22Rv1 (cell line): ENCODE data around the gene CHIT1.

Experiments used
- ZFX ChIP-seq: fragments of 450-650 bp; IDR thresholded peaks from 2 replicates; pipeline ENCODE4 v1.6.1; 2017; ENCODE audit warnings: antibody characterized with exemption, borderline replicate concordance
- TF ChIP-seq, protein P1 (sequence below): fragments of 450-650 bp; IDR thresholded peaks from 2 replicates; pipeline ENCODE4 v1.5.1; 2017; ENCODE audit warnings: mild to moderate bottlenecking

- TF ChIP-seq, protein P1, sequence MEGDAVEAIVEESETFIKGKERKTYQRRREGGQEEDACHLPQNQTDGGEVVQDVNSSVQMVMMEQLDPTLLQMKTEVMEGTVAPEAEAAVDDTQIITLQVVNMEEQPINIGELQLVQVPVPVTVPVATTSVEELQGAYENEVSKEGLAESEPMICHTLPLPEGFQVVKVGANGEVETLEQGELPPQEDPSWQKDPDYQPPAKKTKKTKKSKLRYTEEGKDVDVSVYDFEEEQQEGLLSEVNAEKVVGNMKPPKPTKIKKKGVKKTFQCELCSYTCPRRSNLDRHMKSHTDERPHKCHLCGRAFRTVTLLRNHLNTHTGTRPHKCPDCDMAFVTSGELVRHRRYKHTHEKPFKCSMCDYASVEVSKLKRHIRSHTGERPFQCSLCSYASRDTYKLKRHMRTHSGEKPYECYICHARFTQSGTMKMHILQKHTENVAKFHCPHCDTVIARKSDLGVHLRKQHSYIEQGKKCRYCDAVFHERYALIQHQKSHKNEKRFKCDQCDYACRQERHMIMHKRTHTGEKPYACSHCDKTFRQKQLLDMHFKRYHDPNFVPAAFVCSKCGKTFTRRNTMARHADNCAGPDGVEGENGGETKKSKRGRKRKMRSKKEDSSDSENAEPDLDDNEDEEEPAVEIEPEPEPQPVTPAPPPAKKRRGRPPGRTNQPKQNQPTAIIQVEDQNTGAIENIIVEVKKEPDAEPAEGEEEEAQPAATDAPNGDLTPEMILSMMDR = no peak
- TF ChIP-seq ZFX = no peak
Observed at GRCh38 chr1:203227371-203228083, 1.9 kb downstream of the CHIT1 start.
